GM23248 (cell line): Measurements from ENCODE around the gene LRRC45. TPM values are rescaled to one million over a fixed set of nuclear protein-coding genes. Genes with fewer than 3 reads are reported as not detected.
A peak's percentile ranks its signal among the peaks of the same experiment; 100 is the strongest.

Experiments
- DNase-seq: peaks from one replicate; pipeline ENCODE4 v3.0.0-alpha.2; 2015
- H2AFZ ChIP-seq: fragments of 200-600 bp; sonication (generic); 2 replicates; pipeline ENCODE4 v1.6.1; 2016; ENCODE audit warnings: antibody characterized with exemption
- H3F3A ChIP-seq: fragments of 200-600 bp; sonication (generic); 2 replicates; pipeline ENCODE4 v1.6.1; 2016; ENCODE audit warnings: mild to moderate bottlenecking, antibody characterized with exemption, mixed run types; ENCODE audit not compliant: insufficient read depth
- H3K27ac ChIP-seq: fragments of 200-600 bp; sonication (generic); 2 replicates; pipeline ENCODE4 v1.5.1; 2016; ENCODE audit warnings: mild to moderate bottlenecking
- H3K27me3 ChIP-seq: fragments of 200-600 bp; sonication (generic); replicated peaks from 2 replicates; pipeline ENCODE4 v1.6.1; 2016; ENCODE audit warnings: mild to moderate bottlenecking; ENCODE audit not compliant: insufficient read depth
- H3K36me3 ChIP-seq: fragments of 200-600 bp; sonication (generic); 2 replicates; pipeline ENCODE4 v1.6.1; 2016; ENCODE audit warnings: low read depth, mild to moderate bottlenecking
- H3K4me1 ChIP-seq: fragments of 200-600 bp; sonication (generic); 2 replicates; pipeline ENCODE4 v1.6.1; 2016; ENCODE audit warnings: mild to moderate bottlenecking; ENCODE audit not compliant: insufficient read depth
- H3K4me2 ChIP-seq: fragments of 200-600 bp; sonication (generic); one replicate; pipeline ENCODE4 v1.6.1; 2016; ENCODE audit warnings: mild to moderate bottlenecking; ENCODE audit not compliant: unreplicated experiment
- H3K4me3 ChIP-seq: fragments of 200-600 bp; sonication (generic); 2 replicates; pipeline ENCODE4 v1.5.1; 2016; ENCODE audit warnings: mild to moderate bottlenecking
- H3K79me2 ChIP-seq: fragments of 200-600 bp; sonication (generic); 2 replicates; pipeline ENCODE4 v1.6.1; 2016; ENCODE audit warnings: mild to moderate bottlenecking; ENCODE audit not compliant: insufficient read depth
- H3K9ac ChIP-seq: fragments of 200-600 bp; sonication (generic); 2 replicates; pipeline ENCODE4 v1.6.1; 2016; ENCODE audit warnings: mild to moderate bottlenecking
- H3K9me2 ChIP-seq: fragments of 200-600 bp; sonication (generic); 2 replicates; pipeline ENCODE4 v1.6.1; 2016; ENCODE audit warnings: mixed run types, mild to moderate bottlenecking, moderate library complexity; ENCODE audit not compliant: insufficient read depth
- H3K9me3 ChIP-seq: fragments of 200-600 bp; sonication (generic); one replicate; pipeline ENCODE4 v1.6.1; 2017; ENCODE audit warnings: low read depth
- H4K20me1 ChIP-seq: fragments of 200-600 bp; sonication (generic); 2 replicates; pipeline ENCODE4 v1.6.0; 2016; ENCODE audit not compliant: insufficient read depth
- EZH2 ChIP-seq: fragments of 200-600 bp; sonication (generic); IDR thresholded peaks from 2 replicates; pipeline ENCODE4 v1.6.1; 2018; ENCODE audit warnings: antibody characterized with exemption, mild to moderate bottlenecking; ENCODE audit not compliant: insufficient read depth, poor library complexity, severe bottlenecking
- EZH2phosphoT487 ChIP-seq: fragments of 200-600 bp; sonication (generic); IDR thresholded peaks from 2 replicates; pipeline ENCODE4 v1.6.1; 2018; ENCODE audit warnings: antibody characterized with exemption, moderate library complexity, mild to moderate bottlenecking, low read depth; ENCODE audit not compliant: insufficient read depth
- whole genome bisulfite sequencing, 2 experiments: methylation state at CpG; one replicate each; pipeline ENCODE4 v1.1.6; 2015 to 2017; ENCODE audit warnings: low lambda C conversion rate in 2 of 2, low coverage in 1 of 2; ENCODE audit errors: missing lambda C conversion rate in 2 of 2; 5-methylcytosine and 5-hydroxymethylcytosine counted together
- in situ Hi-C: fragments of 300-500 bp; cut with MboI; formaldehyde crosslinking; loops from 2 replicates; pipeline ENCODE4 v1.15.0; 2020
- polyA plus RNA-seq: library from polyadenylated mRNA; unstranded; fragments of >200 nt; fragmentation: Nextera tagmentation; extraction: Ambion mirVana; gene quantifications from 2 replicates; pipeline ENCODE4 v1.2.1, GENCODE V29; 2016
- total RNA-seq: library from RNA; depleted of rRNA; stranded (reverse); fragments of >200 nt; shearing (Covaris generic); gene quantifications from 2 replicates; pipeline ENCODE4 v1.2.3, GENCODE V29; 2014

Gene LRRC45
- total and polyA plus RNA-seq, 2 experiments from 2014 or later = 4.5 to 14.8 TPM

DNA sequence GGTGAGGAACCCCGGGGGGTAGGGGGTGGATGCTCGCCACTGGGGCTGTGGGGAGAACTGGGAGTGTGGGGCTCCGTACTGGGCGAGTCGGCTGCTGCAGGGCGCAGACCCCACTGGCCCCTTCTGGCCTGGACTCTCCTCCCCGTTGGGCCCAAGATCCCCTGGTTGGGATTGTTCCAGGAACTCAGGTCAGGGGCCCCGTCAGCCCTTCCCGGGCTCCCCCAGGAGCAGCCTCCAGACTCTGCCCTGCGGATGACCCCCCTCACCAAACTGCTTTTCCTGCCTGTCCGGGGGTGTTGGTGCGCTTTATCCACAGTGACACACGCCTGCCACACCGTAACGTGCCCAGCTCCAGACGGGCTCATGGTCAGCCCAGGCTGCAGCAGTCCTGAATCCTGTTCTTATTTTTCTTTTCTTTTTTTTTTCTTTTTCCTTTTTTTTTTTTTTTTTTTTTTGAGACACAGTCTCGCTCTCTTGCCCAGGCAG lies 21.5 kb upstream of the LRRC45 start:
- H3K27ac ChIP-seq = no peak overlapping the region
- peaks cover 8% of the 10 kb centered on the region for H3F3A ChIP-seq
- H3K36me3 ChIP-seq = no peaks in the 10 kb centered on the region
- H3K4me2 ChIP-seq = no peak overlapping the region
- H3K79me2 ChIP-seq = no peaks in the 10 kb centered on the region
- H3K9me3 ChIP-seq = no peaks in the 10 kb centered on the region
- H3K4me3 ChIP-seq = no peak overlapping the region
- no peaks in the 10 kb centered on the region for H3K9me2 ChIP-seq
- no peak overlapping the region for H3K9ac ChIP-seq
- no peaks in the 10 kb centered on the region for H4K20me1 ChIP-seq
- TF ChIP-seq EZH2 = no peak
- no peak for TF ChIP-seq EZH2phosphoT487
- DNase-seq = no peak
- in situ Hi-C loops = no loop called here
- H3K4me1 ChIP-seq = peaks cover 26% of the 10 kb centered on the region
- 95 to 97% methylated on average over 9 to 16 of the region's 17 CpGs for WGBS, 2 experiments
- H3K27me3 ChIP-seq = no peaks in the 10 kb centered on the region
- no peak overlapping the region for H2AFZ ChIP-seq

DNA sequence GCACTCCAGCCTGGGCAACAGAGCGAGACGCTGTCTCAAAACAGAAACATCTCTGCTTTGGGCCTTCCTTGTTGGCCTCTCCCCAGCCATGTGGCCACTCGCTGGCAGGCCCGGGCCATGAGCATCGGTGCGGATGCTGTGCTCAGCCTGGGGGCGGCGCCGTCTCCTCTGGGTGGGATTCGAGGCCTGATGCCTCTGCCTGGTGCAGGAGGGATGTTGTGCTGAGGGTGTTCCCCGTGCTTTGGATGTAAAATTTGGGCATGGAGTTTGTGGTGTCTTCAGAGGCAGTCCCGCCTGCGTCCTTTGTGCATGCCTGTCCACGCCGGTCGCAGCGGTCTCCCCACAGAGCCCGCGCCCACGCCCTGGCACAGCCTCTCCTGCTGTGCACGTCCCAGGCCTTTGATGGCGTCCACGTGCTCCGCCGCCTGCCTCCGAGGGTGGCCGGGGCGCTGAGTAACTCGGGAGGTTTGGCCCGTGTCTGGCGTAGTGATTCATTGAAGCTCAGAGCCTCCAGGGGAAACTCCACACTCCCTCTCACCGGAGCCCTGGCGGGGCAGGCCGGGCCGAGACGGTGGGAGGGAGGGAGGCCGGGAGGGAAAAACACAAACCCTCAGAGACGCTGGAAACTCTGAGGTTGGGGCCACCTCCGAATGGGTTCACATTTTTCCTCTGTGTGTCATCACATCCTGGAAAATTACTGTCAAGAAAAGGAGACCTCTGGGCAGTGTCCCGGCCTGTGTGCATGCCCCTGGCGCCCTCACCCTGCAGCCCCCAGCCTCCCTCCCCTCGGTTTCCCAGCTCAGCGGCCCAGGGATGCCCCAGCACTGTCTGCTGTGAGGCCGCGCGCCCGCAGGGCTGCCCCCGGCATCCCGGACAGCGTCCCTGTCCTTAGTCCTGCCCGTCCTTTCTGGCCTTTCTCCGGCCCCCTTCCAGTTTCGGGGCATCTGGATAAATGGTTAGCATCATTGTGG lies 19.4 kb upstream of the LRRC45 start:
- Histone ChIP-seq H3K36me3 (no peaks in the 10 kb centered on the region), H3K9ac (peak overlapping the region; percentile 66), H3K4me1 (peaks cover 27% of the 10 kb centered on the region), H2AFZ (peak overlapping the region; percentile 28; the same call in 1 of the 2 replicates), H3K4me2 (peak overlapping the region; percentile 51), H3K27me3 (no peaks in the 10 kb centered on the region), H3F3A (peaks cover 8% of the 10 kb centered on the region), H3K4me3 (no peak overlapping the region), H3K79me2 (no peaks in the 10 kb centered on the region), H3K27ac (peak overlapping the region; percentile 82), H4K20me1 (no peaks in the 10 kb centered on the region), H3K9me3 (no peaks in the 10 kb centered on the region), H3K9me2 (no peaks in the 10 kb centered on the region)
- in situ Hi-C loops = no loop called here
- TF ChIP-seq EZH2 (no peak), EZH2phosphoT487 (no peak)
- peak; percentile 99 for DNase-seq
- WGBS, 2 experiments = 17 to 18% methylated on average over 48 to 53 of the region's 53 CpGs

DNA sequence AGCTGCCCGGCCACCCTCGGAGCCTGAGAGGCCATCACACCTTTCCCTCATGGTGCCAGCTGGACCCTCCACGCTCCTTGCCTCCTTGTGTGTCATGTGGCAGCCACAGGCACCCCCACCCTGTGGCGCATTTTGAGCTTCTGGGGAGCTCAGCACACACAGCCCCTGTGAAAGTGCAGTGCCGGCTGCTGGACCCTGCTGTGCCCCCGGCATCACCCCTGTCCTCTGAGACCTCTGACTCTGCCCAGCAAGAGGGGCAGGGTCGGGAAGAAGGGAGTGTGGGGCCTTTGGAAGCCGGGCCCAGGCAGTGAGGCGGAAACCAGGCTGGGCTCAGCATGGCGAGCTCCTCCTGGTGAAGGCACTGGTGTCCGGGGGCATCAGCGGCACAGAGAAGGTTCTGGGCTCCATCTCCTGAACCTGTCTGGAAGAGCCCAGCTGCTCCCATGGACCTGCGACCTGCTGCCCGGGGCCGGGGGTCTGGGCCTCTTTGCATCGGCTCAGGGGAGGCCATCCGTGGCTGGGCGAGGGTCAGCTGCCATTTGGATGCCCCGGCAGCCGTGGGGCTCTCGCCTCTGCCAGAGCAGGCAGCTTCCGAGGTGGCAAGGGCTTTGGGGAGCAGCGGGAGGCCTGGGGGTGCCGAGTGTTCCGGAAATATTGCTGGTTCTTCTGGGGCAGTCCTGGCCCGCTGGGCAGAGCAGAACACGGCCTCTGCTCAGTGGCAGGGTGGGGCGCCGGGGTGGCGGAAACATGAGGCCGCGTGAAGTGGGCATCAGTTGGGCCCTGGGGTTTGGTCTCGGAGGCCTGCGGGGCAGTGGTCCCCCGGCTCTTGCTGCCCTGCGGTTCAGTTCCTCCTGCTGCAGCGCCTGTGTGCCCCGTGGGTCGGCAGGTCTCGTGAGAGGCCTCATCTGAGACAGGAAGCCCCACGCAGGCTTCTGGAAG lies 18.3 kb upstream of the LRRC45 start:
- WGBS, 2 experiments = 92 to 93% methylated on average over 34 to 40 of the region's 41 CpGs

More for the DNA sequence above, 18.3 kb upstream of the LRRC45 start:
- H3K4me1 ChIP-seq = peaks cover 27% of the 10 kb centered on the region
- TF ChIP-seq EZH2 (no peak), EZH2phosphoT487 (no peak)
- no peaks in the 10 kb centered on the region for H3K9me3 ChIP-seq
- H3F3A ChIP-seq = peaks cover 8% of the 10 kb centered on the region
- no peak for DNase-seq
- H3K36me3 ChIP-seq = no peaks in the 10 kb centered on the region
- peak overlapping the region; percentile 24 for H3K4me2 ChIP-seq
- no peak overlapping the region for H2AFZ ChIP-seq
- H3K9ac ChIP-seq = peak overlapping the region; percentile 47
- H3K27ac ChIP-seq = peak overlapping the region; percentile 82; the same call in 1 of the 2 replicates
- no peaks in the 10 kb centered on the region for H4K20me1 ChIP-seq
- no peaks in the 10 kb centered on the region for H3K9me2 ChIP-seq
- no peaks in the 10 kb centered on the region for H3K27me3 ChIP-seq
- H3K79me2 ChIP-seq = no peaks in the 10 kb centered on the region
- in situ Hi-C loops = no loop called here
- H3K4me3 ChIP-seq = no peak overlapping the region
